Measurements from ENCODE around the gene WDR36. TPM values are rescaled to one million over a fixed set of nuclear protein-coding genes. Genes with fewer than 3 reads are reported as not detected.
A peak's percentile ranks its signal among the peaks of the same experiment; 100 is the strongest.

Gene WDR36
- total and polyA plus RNA-seq, 2 of the 8 experiments (the other 6 are each of a cell fraction or from before 2014, with no cell fraction given), result 9.3 to 41.8 TPM

GRCh38 chr5:111063709-111064322 lies 28.3 kb upstream of the WDR36 start:
- H3K79me1 ChIP-seq (ENCODE audit: low read depth, low read length), result no peaks in the 10 kb centered on the region
- H4K5ac ChIP-seq (ENCODE audit: insufficient read length, low read depth, low read length), result no peak overlapping the region
- no peak overlapping the region for H4K91ac ChIP-seq (replicated peaks; ENCODE audit: insufficient read length, low read length)
- H2BK20ac ChIP-seq (ENCODE audit: low read length), result no peak overlapping the region
- ChIA-PET POLR2A (ENCODE audit: partially characterized antibody) (no interaction called here), CTCF (ENCODE audit: partially characterized antibody) (interaction anchor here (0.9 kb wide), 1 partner anchor 8 kb away, joined by 3 read pairs; no protein-coding TSS in a partner anchor)
- no peaks in the 10 kb centered on the region for H3K9me3 ChIP-seq (ENCODE audit: insufficient read depth in 2 of 2, low read depth in 1 of 2, low read length in 1 of 2)
- no peak overlapping the region for H2BK15ac ChIP-seq (ENCODE audit: low read length)
- no peak overlapping the region for H2BK120ac ChIP-seq (replicated peaks; ENCODE audit: low read depth, low read length)
- no peaks in the 10 kb centered on the region for H3K23me2 ChIP-seq (ENCODE audit: low read depth, low read length)
- no peak overlapping the region for H3K23ac ChIP-seq (ENCODE audit: insufficient read length)
- FAIRE-seq (no peak), DNase-seq (ENCODE audit: low read depth in 1 of 2, low spot score in 2 of 2) (no peak)
- no peaks in the 10 kb centered on the region for H3K79me2 ChIP-seq (ENCODE audit: control insufficient read depth in 1 of 2, insufficient read depth in 2 of 2, low read length in 2 of 2)
- no peak overlapping the region for H3K4ac ChIP-seq (replicated peaks; ENCODE audit: insufficient read length, low read depth, low read length)
- H3K9ac ChIP-seq (replicated peaks in 1 of 4; ENCODE audit: extremely low read depth in 1 of 4, low read depth in 3 of 4, low read length in 3 of 4), result no peak overlapping the region
- no peak overlapping the region for H3K18ac ChIP-seq (ENCODE audit: extremely low read depth, low read length)
- no peak overlapping the region for H2AK5ac ChIP-seq (ENCODE audit: low read depth, low read length)
- H3K56ac ChIP-seq (replicated peaks; ENCODE audit: insufficient read length, low read depth, low read length), result no peak overlapping the region
- H3K4me1 ChIP-seq (replicated peaks in 1 of 4; ENCODE audit: control insufficient read depth in 3 of 4, insufficient read depth in 4 of 4, low read length in 3 of 4), result no peaks in the 10 kb centered on the region
- no peak overlapping the region for H3K4me3 ChIP-seq (ENCODE audit: extremely low read depth in 1 of 4, insufficient read depth in 2 of 4, low read depth in 3 of 4, low read length in 4 of 4)
- H4K8ac ChIP-seq (ENCODE audit: extremely low read depth, insufficient read depth, low read length), result no peak overlapping the region
- no peak overlapping the region for H3K4me2 ChIP-seq (ENCODE audit: insufficient read depth in 1 of 2, low read depth in 2 of 2, low read length in 2 of 2)
- H2AFZ ChIP-seq (ENCODE audit: low read length), result no peak overlapping the region
- no peak overlapping the region for H2BK5ac ChIP-seq (ENCODE audit: low read depth, low read length)
- H3K27me3 ChIP-seq (replicated peaks in 1 of 4; ENCODE audit: control insufficient read depth in 3 of 4, extremely low read depth in 1 of 4, insufficient read depth in 3 of 4, low read length in 3 of 4), result no peaks in the 10 kb centered on the region; a peak in 2 of 7 replicates
- TF ChIP-seq TBP (IDR thresholded peaks at IDR 0.05; ENCODE audit: low read depth, low read length) (no peak), CTCF (IDR thresholded peaks at IDR 0.05; ENCODE audit: control extremely low read depth in 1 of 3, insufficient read depth in 1 of 3, low read depth in 1 of 3, low read length in 3 of 3) (peak in 1 of 3 experiments; percentile 24; a peak in 1 of 4 replicates)
- H3K27ac ChIP-seq (ENCODE audit: low read depth, low read length), result no peak overlapping the region
- H2BK12ac ChIP-seq (ENCODE audit: low read depth, low read length), result no peak overlapping the region
- no peaks in the 10 kb centered on the region for H4K20me1 ChIP-seq (replicated peaks in 1 of 2; ENCODE audit: control insufficient read depth in 1 of 2, insufficient read depth in 2 of 2, low read length in 2 of 2)
- H3K14ac ChIP-seq (ENCODE audit: insufficient read length), result no peak overlapping the region
- WGBS, 2 experiments (ENCODE audit: extremely low coverage in 1 of 2, insufficient coverage in 1 of 2, insufficient read length in 1 of 2, insufficient replicate concordance in 2 of 2, low coverage in 1 of 2, low lambda C conversion rate in 2 of 2, missing lambda C conversion rate in 1 of 2), result 89% methylated on average over 3 of the region's 3 CpGs; no CpG with 5 or more reads in 1 of the 2 experiments
- H3K36me3 ChIP-seq (ENCODE audit: control insufficient read depth in 2 of 4, insufficient read depth in 4 of 4, low read length in 3 of 4), result no peaks in the 10 kb centered on the region
